ENCODE measurements around the gene MRGPRF.

- TF ChIP-seq CTCF (IDR thresholded peaks at IDR 0.05) (no peak), ZBTB33 (IDR thresholded peaks at IDR 0.05; ENCODE audit: borderline replicate concordance, low read depth) (no peak), RAD21 (IDR thresholded peaks at IDR 0.05; ENCODE audit: low read length) (peak; percentile 11; the same call in 1 of the 2 replicates), GABPA (IDR thresholded peaks at IDR 0.05; ENCODE audit: low read depth) (no peak), CHD2 (IDR thresholded peaks at IDR 0.05; ENCODE audit: low read length, partially characterized antibody) (no peak)
Measured at GRCh38 chr11:69048694-69049489, 35.8 kb upstream of the MRGPRF start, which contains the start of gene TPCN2.

Data from SK-N-SH (cell line).